PFSK-1 (cell line): ENCODE measurements around the gene MMP11.

ENCODE experiments used
- FOXP2 ChIP-seq: optimal IDR thresholded peaks from 2 replicates; pipeline ENCODE3; 2011; ENCODE audit warnings: borderline replicate concordance, control low read depth, inconsistent platforms; ENCODE audit not compliant: insufficient read depth; ENCODE audit errors: extremely low read length, extremely low read depth
- POLR2AphosphoS5 ChIP-seq: IDR thresholded peaks from 2 replicates; pipeline ENCODE4 v1.6.1; 2012; ENCODE audit warnings: low read depth, mild to moderate bottlenecking, control low read depth, low read length, moderate library complexity
- SIN3A ChIP-seq: IDR thresholded peaks from 2 replicates; pipeline ENCODE4 v1.6.1; 2012; ENCODE audit warnings: mild to moderate bottlenecking, low read length, moderate library complexity, borderline replicate concordance; ENCODE audit not compliant: insufficient read depth
- TAF1 ChIP-seq: IDR thresholded peaks from 2 replicates; pipeline ENCODE4 v1.6.1; 2012; ENCODE audit warnings: low read length, control low read depth, borderline replicate concordance; ENCODE audit not compliant: insufficient read depth
- TF ChIP-seq, protein P1 (sequence below), 2 experiments: IDR thresholded peaks; 2 replicates each; pipeline versions ENCODE4 v1.6.1 to v1.8.0; 2011 to 2012; ENCODE audit warnings: low read depth in 2 of 2, low read length in 2 of 2, control low read depth in 1 of 2, inconsistent platforms in 1 of 2, mild to moderate bottlenecking in 1 of 2, moderate library complexity in 1 of 2; ENCODE audit not compliant: insufficient read depth in 1 of 2

DNA sequence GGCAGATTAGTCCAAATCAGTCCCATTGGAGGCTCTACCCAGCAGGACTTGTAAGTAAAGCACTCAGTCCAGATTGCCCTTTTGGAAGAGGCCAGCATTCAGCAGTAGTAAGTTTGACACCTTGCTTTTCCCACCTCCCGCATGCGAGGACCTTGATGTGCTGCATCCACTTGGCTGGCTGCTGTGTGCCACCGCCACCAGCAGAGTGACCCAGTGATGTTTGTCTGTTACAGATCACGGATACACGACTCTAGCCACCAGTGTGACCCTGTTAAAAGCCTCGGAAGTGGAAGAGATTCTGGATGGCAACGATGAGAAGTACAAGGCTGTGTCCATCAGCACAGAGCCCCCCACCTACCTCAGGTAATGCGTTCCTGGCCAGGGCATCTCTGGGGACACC, 20.7 kb downstream of the MMP11 start:
- TF ChIP-seq, protein P1, sequence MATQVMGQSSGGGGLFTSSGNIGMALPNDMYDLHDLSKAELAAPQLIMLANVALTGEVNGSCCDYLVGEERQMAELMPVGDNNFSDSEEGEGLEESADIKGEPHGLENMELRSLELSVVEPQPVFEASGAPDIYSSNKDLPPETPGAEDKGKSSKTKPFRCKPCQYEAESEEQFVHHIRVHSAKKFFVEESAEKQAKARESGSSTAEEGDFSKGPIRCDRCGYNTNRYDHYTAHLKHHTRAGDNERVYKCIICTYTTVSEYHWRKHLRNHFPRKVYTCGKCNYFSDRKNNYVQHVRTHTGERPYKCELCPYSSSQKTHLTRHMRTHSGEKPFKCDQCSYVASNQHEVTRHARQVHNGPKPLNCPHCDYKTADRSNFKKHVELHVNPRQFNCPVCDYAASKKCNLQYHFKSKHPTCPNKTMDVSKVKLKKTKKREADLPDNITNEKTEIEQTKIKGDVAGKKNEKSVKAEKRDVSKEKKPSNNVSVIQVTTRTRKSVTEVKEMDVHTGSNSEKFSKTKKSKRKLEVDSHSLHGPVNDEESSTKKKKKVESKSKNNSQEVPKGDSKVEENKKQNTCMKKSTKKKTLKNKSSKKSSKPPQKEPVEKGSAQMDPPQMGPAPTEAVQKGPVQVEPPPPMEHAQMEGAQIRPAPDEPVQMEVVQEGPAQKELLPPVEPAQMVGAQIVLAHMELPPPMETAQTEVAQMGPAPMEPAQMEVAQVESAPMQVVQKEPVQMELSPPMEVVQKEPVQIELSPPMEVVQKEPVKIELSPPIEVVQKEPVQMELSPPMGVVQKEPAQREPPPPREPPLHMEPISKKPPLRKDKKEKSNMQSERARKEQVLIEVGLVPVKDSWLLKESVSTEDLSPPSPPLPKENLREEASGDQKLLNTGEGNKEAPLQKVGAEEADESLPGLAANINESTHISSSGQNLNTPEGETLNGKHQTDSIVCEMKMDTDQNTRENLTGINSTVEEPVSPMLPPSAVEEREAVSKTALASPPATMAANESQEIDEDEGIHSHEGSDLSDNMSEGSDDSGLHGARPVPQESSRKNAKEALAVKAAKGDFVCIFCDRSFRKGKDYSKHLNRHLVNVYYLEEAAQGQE (IDR thresholded peaks at IDR 0.05; ENCODE audit: insufficient read depth in 1 of 2, low read depth in 2 of 2, low read length in 2 of 2) = no peak
- no peak for TF ChIP-seq TAF1
- no peak for TF ChIP-seq POLR2AphosphoS5
- TF ChIP-seq FOXP2 = no peak
- TF ChIP-seq SIN3A = no peak
